ENCODE data around the gene TMEM147.

DNA sequence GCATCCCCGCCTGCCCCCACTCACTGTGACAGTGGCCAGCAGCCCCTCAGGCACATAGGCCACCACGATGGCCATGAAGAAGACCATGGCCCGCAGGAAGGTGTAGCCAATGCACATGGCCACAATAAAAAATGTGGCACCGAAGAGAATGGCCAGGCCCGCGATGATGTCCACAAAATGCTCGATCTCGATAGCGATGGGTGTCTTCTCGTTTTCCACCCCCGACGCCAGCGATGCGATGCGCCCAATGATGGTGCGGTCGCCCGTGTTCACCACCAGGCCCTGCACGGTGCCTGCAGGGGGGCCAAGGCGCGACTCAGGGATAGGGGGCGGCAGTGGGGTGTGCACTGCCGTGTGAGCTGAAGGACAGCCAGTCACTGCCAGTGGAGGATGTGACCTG is 14.4 kb downstream of the TMEM147 start:
- TF ChIP-seq, protein P1, sequence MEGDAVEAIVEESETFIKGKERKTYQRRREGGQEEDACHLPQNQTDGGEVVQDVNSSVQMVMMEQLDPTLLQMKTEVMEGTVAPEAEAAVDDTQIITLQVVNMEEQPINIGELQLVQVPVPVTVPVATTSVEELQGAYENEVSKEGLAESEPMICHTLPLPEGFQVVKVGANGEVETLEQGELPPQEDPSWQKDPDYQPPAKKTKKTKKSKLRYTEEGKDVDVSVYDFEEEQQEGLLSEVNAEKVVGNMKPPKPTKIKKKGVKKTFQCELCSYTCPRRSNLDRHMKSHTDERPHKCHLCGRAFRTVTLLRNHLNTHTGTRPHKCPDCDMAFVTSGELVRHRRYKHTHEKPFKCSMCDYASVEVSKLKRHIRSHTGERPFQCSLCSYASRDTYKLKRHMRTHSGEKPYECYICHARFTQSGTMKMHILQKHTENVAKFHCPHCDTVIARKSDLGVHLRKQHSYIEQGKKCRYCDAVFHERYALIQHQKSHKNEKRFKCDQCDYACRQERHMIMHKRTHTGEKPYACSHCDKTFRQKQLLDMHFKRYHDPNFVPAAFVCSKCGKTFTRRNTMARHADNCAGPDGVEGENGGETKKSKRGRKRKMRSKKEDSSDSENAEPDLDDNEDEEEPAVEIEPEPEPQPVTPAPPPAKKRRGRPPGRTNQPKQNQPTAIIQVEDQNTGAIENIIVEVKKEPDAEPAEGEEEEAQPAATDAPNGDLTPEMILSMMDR (conservative IDR thresholded peaks at IDR 0.05 in 1 of 2, IDR thresholded peaks at IDR 0.05 in 1 of 2; ENCODE audit: extremely low read depth in 1 of 2, insufficient read depth in 1 of 2, low read depth in 1 of 2, low read length in 2 of 2): no peak
- no peak for TF ChIP-seq EZH2 (IDR thresholded peaks at IDR 0.05; ENCODE audit: borderline replicate concordance, low read length)
